GM18870 (cell line): ENCODE data around the gene LYRM4.

Experiments used
- ATAC-seq: cut with Tn5 transposase; IDR thresholded peaks from one replicate; pipeline ENCODE4 v1.9.1; 2021; ENCODE audit warnings: moderate library complexity; ENCODE audit not compliant: unreplicated experiment

Gene LYRM4

GRCh38 chr6:5059036-5059896 is 201.5 kb downstream of the LYRM4 start:
- ATAC-seq, result no peak
